Panc1 (cell line): ENCODE measurements around the gene COQ2.

Experiments
- CTCF ChIP-seq: fragments of 450-650 bp; IDR thresholded peaks from 2 replicates; pipeline ENCODE4 v1.5.1; 2017; ENCODE audit warnings: mild to moderate bottlenecking
- POLR2AphosphoS5 ChIP-seq: IDR thresholded peaks from 2 replicates; pipeline ENCODE4 v1.6.1; 2012; ENCODE audit warnings: mild to moderate bottlenecking, low read depth, low read length, moderate library complexity
- TCF7L2 ChIP-seq: IDR thresholded peaks from 2 replicates; pipeline ENCODE4 v1.6.1; 2011; ENCODE audit warnings: mild to moderate bottlenecking, low read depth, low read length, inconsistent platforms

- no peak for TF ChIP-seq POLR2AphosphoS5
- TF ChIP-seq CTCF = no peak
- no peak for TF ChIP-seq TCF7L2
These were observed 433 bp upstream of the COQ2 start for GRCh38 chr4:83285055-83285407.
